Esophagus muscularis mucosa (tissue), 4 donors: ENCODE results near the gene MESP2. TPM values are rescaled to one million over a fixed set of nuclear protein-coding genes. Genes with fewer than 3 reads are reported as not detected.

Experiments
- DNase-seq: peaks from one replicate; pipeline ENCODE4 v3.0.0-alpha.2; 2017; ENCODE audit errors: extremely low spot score
- H3K27ac ChIP-seq, 4 donors: fragments of 200-600 bp; sonication (generic); replicated peaks in 1 of 4; 1 replicate in 3 of 4; 2 replicates in 1 of 4; pipeline ENCODE4 v1.5.1; 2016 to 2019; ENCODE audit warnings: mild to moderate bottlenecking in 1 of 4
- H3K27me3 ChIP-seq, 4 donors: fragments of 200-600 bp; sonication (generic); one replicate each; pipeline versions ENCODE4 v1.5.1 to v1.6.0; 2016 to 2019
- H3K36me3 ChIP-seq, 4 donors: fragments of 200-600 bp; sonication (generic); one replicate each; pipeline ENCODE4 v1.5.1; 2016 to 2019
- H3K4me1 ChIP-seq, 4 donors: fragments of 200-600 bp; sonication (generic); one replicate each; pipeline ENCODE4 v1.5.1; 2016 to 2019
- H3K4me3 ChIP-seq, 4 donors: fragments of 200-600 bp; sonication (generic); 1 replicate in 2 of 4; 2 replicates in 2 of 4; pipeline ENCODE4 v1.5.1; 2016 to 2019; ENCODE audit warnings: mild to moderate bottlenecking in 4 of 4, moderate library complexity in 1 of 4
- H3K9me3 ChIP-seq, 4 donors: fragments of 200-600 bp; sonication (generic); 1 replicate in 3 of 4; 2 replicates in 1 of 4; pipeline ENCODE4 v1.5.1; 2016 to 2019
- CTCF ChIP-seq, 3 experiments: fragments of 200-600 bp in 2 of 3; fragments of 450-650 bp in 1 of 3; sonication (generic) in 2 of 3; IDR thresholded peaks; one replicate each; pipeline ENCODE4 v1.5.1; 2017 to 2019; ENCODE audit warnings: antibody characterized with exemption in 3 of 3, mild to moderate bottlenecking in 2 of 3, moderate library complexity in 1 of 3
- EP300 ChIP-seq: sonication (generic); formaldehyde crosslinking; IDR thresholded peaks from one replicate; pipeline ENCODE4 v1.6.1; 2017; ENCODE audit warnings: antibody characterized with exemption
- POLR2A ChIP-seq: fragments of 450-650 bp; IDR thresholded peaks from one replicate; pipeline ENCODE4 v1.6.1; 2017; ENCODE audit warnings: antibody characterized with exemption, moderate library complexity, mild to moderate bottlenecking, low read depth
- POLR2AphosphoS5 ChIP-seq, 2 donors: sonication (generic); formaldehyde crosslinking; IDR thresholded peaks; one replicate each; pipeline ENCODE4 v1.6.1; 2017; ENCODE audit warnings: antibody characterized with exemption in 2 of 2
- WGBS: methylation state at CpG from one replicate; pipeline ENCODE4 v1.1.5; 2018; 5-methylcytosine and 5-hydroxymethylcytosine counted together
- intact Hi-C: fragments of 100-400 bp; cut with DNase I; formaldehyde crosslinking; loops from one replicate; pipeline ENCODE4 v1.15.1; 2023
- total RNA-seq, 4 donors: library from RNA; depleted of rRNA; stranded (reverse); fragments of >200 nt; gene quantifications; one replicate each; pipeline versions ENCODE4 v1.1.0 to v1.2.1, GENCODE V29; 2016

MESP2 gene
- total RNA-seq, 4 donors from 2014 or later: not detected

GRCh38 chr15:89827829-89828228, 51.7 kb downstream of the MESP2 start:
- H3K9me3 ChIP-seq: no peaks in the 10 kb centered on the region
- H3K27me3 ChIP-seq: peaks cover 0 to 4% (median 0%) of the 10 kb centered on the region in 4 donors
- peaks cover 13 to 21% (median 19%) of the 10 kb centered on the region in 4 donors for H3K4me1 ChIP-seq
- peak overlapping the region; percentile 7 to 63 (median 50) for H3K27ac ChIP-seq
- H3K36me3 ChIP-seq: peaks cover 0 to 16% (median 9%) of the 10 kb centered on the region in 4 donors
- no peak overlapping the region for H3K4me3 ChIP-seq
- WGBS: 81% methylated on average over 3 of the region's 4 CpGs
- intact Hi-C loops: no loop called here
- DNase-seq: no peak
- TF ChIP-seq POLR2AphosphoS5 (IDR thresholded peaks at IDR 0.05) (no peak), POLR2A (no peak), CTCF (IDR thresholded peaks at IDR 0.05) (no peak), EP300 (no peak)

Other genes with a start within 250 kb of the MESP2 start
- gene TICRR, start 200.9 kb upstream of the MESP2 start, total RNA-seq: under 1 TPM in 3 of 4 donors, not detected in 1; under 0.01 to 0.29 (median 0.06) TPM
- gene KIF7, start 120.9 kb upstream of the MESP2 start, total RNA-seq: 10 to 100 TPM; 10.8 to 23.6 (median 18.9) TPM
- 1 to 10 TPM in 3 of 4 donors, under 1 TPM in 1; 0.99 to 5.8 (median 2.8) TPM for gene PLIN1, start 97.0 kb upstream of the MESP2 start, total RNA-seq
- gene PEX11A, start 85.6 kb upstream of the MESP2 start, total RNA-seq: 10 to 100 TPM; 10.8 to 20.2 (median 15.4) TPM
- under 1 TPM in 3 of 4 donors, not detected in 1; 0.13 to 0.42 (median 0.17) TPM for gene WDR93, start 85.5 kb upstream of the MESP2 start, total RNA-seq
- 1 to 10 TPM in 2 of 4 donors, under 1 TPM in 2; 0.50 to 2.8 (median 1.7) TPM for gene MESP1, start 25.1 kb upstream of the MESP2 start, total RNA-seq
- gene ANPEP, start 38.5 kb downstream of the MESP2 start, total RNA-seq: 10 to 100 TPM in 2 of 4 donors, 1 to 10 TPM in 2; 7.5 to 22.0 (median 14.4) TPM
- 10 to 100 TPM; 26.8 to 43.2 (median 37.3) TPM for gene AP3S2, start 117.7 kb downstream of the MESP2 start, total RNA-seq
- gene ARPIN, start 136.6 kb downstream of the MESP2 start, total RNA-seq: 10 to 100 TPM; 19.9 to 26.6 (median 25.4) TPM
- gene ZNF710, start 225.0 kb downstream of the MESP2 start, total RNA-seq: 10 to 100 TPM in 2 of 4 donors, 1 to 10 TPM in 2; 6.6 to 13.8 (median 10.1) TPM